ENCODE data around the gene RHBDD3.

Gene RHBDD3

DNA sequence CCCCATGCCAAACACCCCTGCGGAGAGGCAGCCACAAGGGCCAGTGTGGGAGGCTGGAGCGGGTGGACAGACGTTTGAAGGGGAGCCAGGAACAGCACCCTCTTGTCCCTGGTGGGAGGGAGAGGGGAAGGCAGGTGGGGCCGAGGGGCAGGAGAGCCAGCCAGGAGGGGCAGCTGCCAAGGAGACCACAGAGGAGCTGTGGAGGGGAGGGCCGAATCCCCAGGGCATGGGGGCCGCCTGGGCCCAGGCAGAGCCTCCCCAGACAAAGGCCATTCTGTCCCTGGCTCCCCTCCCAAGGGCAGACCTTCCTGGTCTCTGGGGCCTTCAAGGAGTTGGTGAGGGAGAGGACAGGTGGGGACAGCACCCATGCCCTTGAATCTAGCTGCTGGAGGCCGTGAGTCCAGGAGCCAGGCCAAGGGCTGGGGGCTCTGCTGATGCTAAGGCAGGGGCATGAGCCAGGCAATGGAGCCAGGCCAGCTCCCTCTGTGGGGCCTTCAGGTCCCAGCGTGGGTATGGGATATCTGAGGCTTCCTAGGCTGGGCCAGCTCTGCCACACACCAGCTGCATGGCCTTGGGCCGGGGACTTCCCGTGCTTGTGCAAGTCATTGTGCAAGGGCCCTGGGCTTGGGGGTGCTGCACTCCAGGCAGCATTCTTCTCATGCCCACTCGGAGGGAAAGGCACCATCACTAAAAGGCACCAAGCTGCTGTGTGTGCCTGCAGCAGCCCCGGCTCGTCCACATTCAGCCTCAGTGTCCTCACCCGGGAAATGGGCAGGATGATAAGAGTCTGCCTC lies 50.7 kb downstream of the RHBDD3 start:
- DNase-seq, result peak; percentile 79

DNA sequence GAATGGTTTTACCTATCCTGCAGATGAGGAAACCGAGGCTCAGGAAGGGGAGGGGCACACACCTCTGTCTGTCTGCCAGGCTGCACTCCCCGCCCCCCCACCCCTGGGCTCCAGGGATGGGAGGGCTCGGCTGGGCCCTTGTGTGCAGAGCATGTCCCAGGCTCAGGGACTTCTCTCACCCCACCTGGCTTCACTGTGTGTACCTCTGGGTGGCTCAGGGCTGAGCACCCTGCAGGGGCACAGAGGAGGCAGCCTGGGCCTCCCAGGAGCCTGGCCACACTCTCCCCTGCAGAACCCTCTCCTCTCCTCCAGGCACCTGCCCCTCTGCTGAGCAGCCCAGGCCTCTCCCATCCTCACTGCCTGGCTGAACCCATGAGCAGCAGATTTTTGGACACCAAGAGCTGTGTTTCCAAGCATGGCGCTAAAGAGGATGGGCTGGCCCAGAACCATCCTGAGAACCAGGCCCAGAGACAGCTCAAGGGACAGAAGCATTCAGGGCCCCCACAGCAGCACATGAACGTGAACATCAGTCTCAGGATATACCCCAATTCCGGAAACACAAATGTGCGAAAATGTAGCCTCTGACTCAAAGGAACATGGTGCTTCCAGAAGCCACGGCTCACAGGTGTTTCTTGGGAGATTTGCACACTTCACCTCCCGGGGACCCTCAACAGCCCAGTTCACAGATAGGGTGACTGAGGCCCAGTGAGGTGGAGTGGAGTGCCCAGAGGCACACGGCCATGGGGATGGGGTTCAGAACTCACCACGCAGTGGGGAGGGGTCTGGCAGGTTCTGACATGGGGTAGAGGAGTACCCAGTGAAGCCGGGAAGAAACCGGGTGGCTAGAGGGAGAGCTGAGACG lies 51.5 kb downstream of the RHBDD3 start:
- DNase-seq, result no peak

DNA sequence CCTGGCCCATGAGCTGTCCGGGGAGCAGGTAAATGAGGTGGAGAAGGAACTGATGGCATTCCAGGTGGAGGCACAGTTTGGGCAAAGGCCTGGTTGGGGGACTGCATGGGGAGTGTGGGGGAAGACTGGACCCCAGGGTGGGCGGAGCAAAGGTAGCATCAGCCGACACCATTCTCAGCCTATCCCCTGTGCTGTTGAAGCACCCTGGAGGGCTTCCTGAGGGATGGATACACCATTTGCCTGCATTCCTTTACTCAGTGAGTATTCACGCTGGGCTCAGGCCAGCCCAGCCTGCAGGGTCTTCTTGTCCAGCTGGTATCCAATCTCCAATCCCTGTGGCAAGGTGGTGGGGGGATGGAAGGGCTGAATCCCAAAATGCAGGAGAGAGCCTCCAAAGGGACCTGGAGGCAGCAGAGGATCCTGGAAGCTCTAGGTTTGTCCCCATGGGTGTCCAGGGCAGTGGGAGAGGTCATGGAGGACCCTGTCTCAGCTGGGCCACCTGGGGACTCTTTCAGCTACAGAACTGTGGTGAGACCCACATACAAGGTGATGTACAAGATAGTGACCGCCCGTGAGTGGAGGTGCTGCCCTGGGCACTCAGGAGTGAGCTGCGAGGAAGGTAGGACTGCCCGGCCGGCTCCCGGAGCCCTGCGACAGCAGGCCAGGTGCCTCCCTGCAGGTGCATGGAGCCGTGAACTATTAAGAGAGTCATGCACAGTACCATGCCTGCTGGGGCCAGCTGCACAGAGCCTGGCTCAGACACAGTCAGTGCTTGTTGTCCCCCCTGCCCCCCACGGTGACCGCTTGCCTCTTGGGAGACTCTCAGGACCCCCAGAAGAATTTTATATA lies 52.5 kb downstream of the RHBDD3 start:
- no peak for DNase-seq

DNA sequence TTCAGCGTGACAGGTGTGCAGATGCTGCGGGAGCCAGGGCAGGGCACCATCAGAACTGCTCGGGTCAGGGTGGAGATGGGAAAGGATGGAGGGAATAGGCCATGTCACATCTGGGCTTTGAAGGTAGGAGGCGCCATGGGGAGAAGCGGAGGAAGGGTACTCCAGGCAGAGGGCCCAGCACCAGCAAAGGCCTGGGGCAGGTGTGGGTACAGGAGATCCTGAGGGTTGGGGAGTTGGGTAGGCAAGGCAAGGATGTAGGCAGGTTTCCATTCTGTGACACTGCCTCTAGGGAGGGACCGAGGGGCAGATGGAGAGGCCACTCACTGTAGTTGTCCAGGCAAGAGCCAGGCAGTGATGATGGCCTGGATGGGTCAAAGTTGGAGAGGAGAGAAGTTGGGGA lies 53.5 kb downstream of the RHBDD3 start:
- DNase-seq, result no peak

DNA sequence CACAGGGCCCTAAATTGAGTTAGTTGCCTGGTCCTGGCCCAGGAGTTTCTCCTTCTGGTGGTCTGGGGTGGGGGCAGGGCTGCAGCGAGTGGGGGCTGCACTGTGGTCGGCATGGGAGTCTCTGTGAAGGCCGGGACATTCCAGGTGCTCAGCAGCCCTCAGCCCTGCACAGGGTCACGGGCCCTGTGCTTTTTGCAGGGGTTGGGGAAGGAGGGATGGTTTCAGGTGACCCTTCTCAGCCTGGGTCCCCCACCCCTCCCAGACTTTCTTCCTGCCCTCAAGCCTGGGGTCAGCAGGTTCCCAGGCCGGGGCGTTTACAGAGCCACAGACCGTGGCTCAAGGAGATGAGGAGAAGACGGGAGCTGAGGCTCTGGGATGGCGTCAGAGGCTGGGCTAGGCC lies 54.3 kb downstream of the RHBDD3 start:
- no peak for DNase-seq

DNA sequence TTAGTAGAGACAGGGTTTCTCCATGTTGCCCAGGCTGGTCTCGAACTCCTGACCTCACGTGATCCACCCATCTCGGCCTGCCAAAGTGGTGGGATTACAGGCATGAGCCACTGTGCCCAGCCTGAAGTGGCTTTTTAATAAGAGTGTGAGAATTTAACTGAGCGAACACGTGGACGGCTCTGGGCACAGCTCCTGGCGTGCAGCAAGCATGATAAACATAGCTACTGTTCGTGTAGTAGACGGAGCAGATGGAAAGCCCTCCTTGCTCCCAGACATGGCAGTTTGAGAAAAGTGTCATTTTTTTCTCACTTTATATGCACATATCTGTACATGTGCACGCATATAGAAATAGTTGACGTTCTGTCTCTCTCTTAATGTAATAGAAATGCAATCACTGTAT lies 55.0 kb downstream of the RHBDD3 start:
- no peak for DNase-seq

DNA sequence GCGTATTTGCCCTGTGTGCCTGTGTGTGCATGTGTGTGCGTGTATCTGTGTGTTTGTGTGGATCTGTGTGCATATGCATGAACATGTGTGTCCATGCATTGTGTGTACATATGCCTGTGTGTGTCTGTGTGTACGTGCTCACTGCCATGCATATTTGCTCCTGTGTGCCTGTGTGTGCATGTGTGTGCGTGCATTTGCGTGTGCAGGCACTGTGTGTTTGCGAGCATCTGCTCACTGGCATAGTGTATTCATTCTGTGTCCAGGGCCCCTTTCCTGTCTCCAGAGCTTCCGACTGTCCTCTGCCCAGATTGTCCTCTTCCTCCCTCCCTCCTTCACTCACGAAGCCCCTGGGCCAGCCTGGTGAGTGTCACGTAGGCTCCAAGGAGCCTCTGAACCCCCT lies 56.3 kb downstream of the RHBDD3 start:
- no peak for DNase-seq

DNA sequence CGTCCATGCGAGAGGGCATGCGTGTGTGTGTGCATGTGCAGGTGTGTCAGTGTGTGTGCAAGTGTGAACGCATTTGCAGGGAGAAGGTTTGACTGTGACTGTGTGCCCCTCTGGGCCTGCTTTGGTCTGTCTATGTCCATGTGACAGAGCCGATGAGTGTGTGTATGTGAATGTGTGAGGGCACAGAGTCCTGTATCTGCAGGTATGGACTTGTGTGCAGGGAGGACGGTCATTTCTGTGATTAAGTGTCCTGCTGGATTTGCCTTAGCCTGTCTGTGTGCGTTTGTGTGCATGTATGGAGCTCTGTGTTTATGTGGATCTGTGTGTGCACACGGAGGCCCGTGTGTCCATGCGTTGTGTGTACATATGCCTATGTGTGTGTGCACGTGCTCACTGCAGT lies 56.7 kb downstream of the RHBDD3 start:
- DNase-seq, result no peak

Data from inflammatory macrophage treated with lipopolysaccharide for 4 hours (primary cell).